ENCODE results near the gene R3HDM4. TPM values are rescaled to one million over a fixed set of nuclear protein-coding genes. Genes with fewer than 3 reads are reported as not detected.

R3HDM4 gene
- total RNA-seq, 4 donors from 2014 or later, result 29.2 to 45.8 (median 34.9) TPM

GRCh38 chr19:890831-891230 lies 22.2 kb downstream of the R3HDM4 start:
- Histone ChIP-seq H3K4me3 (replicated peaks in 1 of 3) (no peak overlapping the region), H3K36me3 (peaks cover 14 to 15% of the 10 kb centered on the region in 2 donors), H3K27ac (no peak overlapping the region), H3K27me3 (no peaks in the 10 kb centered on the region), H3K4me1 (peaks cover 6% of the 10 kb centered on the region in 2 donors), H3K9me3 (no peaks in the 10 kb centered on the region)
- no peak for DNase-seq
- intact Hi-C loops (cut with DNase I), result no loop called here
- no peak for TF ChIP-seq CTCF (IDR thresholded peaks at IDR 0.05)
- no peak for TF ChIP-seq POLR2A (IDR thresholded peaks at IDR 0.05)
- WGBS, 2 donors, result 89 to 90% methylated on average over 14 to 18 of the region's 18 CpGs

GRCh38 chr19:889662-890295 lies 23.2 kb downstream of the R3HDM4 start:
- Histone ChIP-seq H3K4me3 (replicated peaks in 1 of 3) (no peak overlapping the region), H3K4me1 (peaks cover 6% of the 10 kb centered on the region in 2 donors), H3K27me3 (no peaks in the 10 kb centered on the region), H3K27ac (no peak overlapping the region), H3K36me3 (peaks cover 20 to 21% of the 10 kb centered on the region in 2 donors), H3K9me3 (no peaks in the 10 kb centered on the region)
- no peak for DNase-seq
- intact Hi-C loops (cut with DNase I), result no loop called here
- TF ChIP-seq POLR2A (IDR thresholded peaks at IDR 0.05) (no peak), CTCF (IDR thresholded peaks at IDR 0.05) (no peak)
- 81 to 100% methylated on average over 3 to 12 of the region's 26 CpGs for WGBS, 2 donors

GRCh38 chr19:888581-889385 lies 24.2 kb downstream of the R3HDM4 start:
- WGBS, 2 donors, result 93 to 94% methylated on average over 27 to 30 of the region's 30 CpGs
- H3K36me3 ChIP-seq, result peaks cover 20 to 23% of the 10 kb centered on the region in 2 donors
- no peak for DNase-seq

GRCh38 chr19:887599-887998 lies 25.4 kb downstream of the R3HDM4 start:
- intact Hi-C loops (cut with DNase I), result no loop called here
- Histone ChIP-seq H3K27ac (no peak overlapping the region), H3K9me3 (no peaks in the 10 kb centered on the region), H3K36me3 (peaks cover 23 to 26% of the 10 kb centered on the region in 2 donors), H3K27me3 (no peaks in the 10 kb centered on the region), H3K4me1 (peaks cover 6% of the 10 kb centered on the region in 2 donors), H3K4me3 (replicated peaks in 1 of 3) (no peak overlapping the region)
- no peak for TF ChIP-seq POLR2A (IDR thresholded peaks at IDR 0.05)
- no peak for TF ChIP-seq CTCF (IDR thresholded peaks at IDR 0.05)
- DNase-seq, result no peak
- 93 to 98% methylated on average over 8 to 10 of the region's 10 CpGs for WGBS, 2 donors

More at GRCh38 chr19:888581-889385, 24.2 kb downstream of the R3HDM4 start:
- peaks cover 6% of the 10 kb centered on the region in 2 donors for H3K4me1 ChIP-seq
- intact Hi-C loops (cut with DNase I), result no loop called here
- no peak for TF ChIP-seq POLR2A (IDR thresholded peaks at IDR 0.05)
- no peak overlapping the region for H3K4me3 ChIP-seq (replicated peaks in 1 of 3)
- no peak overlapping the region for H3K27ac ChIP-seq
- H3K9me3 ChIP-seq, result no peaks in the 10 kb centered on the region
- H3K27me3 ChIP-seq, result no peaks in the 10 kb centered on the region

GRCh38 chr19:887072-887471 lies 25.9 kb downstream of the R3HDM4 start:
- no peak overlapping the region for H3K4me3 ChIP-seq (replicated peaks in 1 of 3)
- H3K36me3 ChIP-seq, result peaks cover 23 to 26% of the 10 kb centered on the region in 2 donors
- intact Hi-C loops (cut with DNase I), result no loop called here
- TF ChIP-seq CTCF (IDR thresholded peaks at IDR 0.05) (no peak), POLR2A (IDR thresholded peaks at IDR 0.05) (no peak)
- H3K9me3 ChIP-seq, result no peaks in the 10 kb centered on the region
- WGBS, 2 donors, result 82 to 86% methylated on average over 16 of the region's 16 CpGs
- DNase-seq, result no peak
- H3K4me1 ChIP-seq, result peaks cover 2 to 4% of the 10 kb centered on the region in 2 donors
- no peak overlapping the region for H3K27ac ChIP-seq
- H3K27me3 ChIP-seq, result no peaks in the 10 kb centered on the region
